ENCODE data around the gene MAPK11. TPM values are rescaled to one million over a fixed set of nuclear protein-coding genes. Genes with fewer than 3 reads are reported as not detected.
A peak's percentile ranks its signal among the peaks of the same experiment; 100 is the strongest.

MAPK11 gene
- total and polyA plus RNA-seq, 2 donors (not counting 1 experiment from before 2014, with no cell fraction given), result 8.1 to 9.9 TPM

DNA sequence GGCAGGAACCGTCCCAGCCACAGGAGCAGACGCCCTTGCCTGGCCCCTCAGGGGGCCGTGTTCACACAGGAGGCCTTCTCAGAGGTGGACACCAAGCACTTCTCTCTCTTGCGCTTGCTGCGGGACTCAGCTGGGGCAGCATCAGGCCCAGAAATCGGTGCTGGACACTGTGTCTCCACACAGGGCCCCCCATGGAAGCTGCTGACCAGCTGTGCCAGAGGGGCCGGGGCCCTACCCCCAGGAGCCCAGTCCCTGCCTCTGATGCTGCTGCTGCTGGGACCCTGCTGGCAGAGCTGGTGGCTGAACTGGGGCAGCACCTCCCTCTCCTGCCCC lies 33.3 kb upstream of the MAPK11 start:
- Mint-ChIP-seq H3K27ac (peak overlapping the region; percentile 32), H3K4me1 (peaks cover 59% of the 10 kb centered on the region), H3K9me3 (ENCODE audit: insufficient read depth) (no peaks in the 10 kb centered on the region), H3K27me3 (peaks cover 5% of the 10 kb centered on the region), H3K4me3 (peak overlapping the region; percentile 26)
- TF ChIP-seq CTCF (IDR thresholded peaks at IDR 0.05) (no peak), EZH2 (IDR thresholded peaks at IDR 0.05; ENCODE audit: borderline replicate concordance, insufficient read depth, low read depth, low read length, poor library complexity, severe bottlenecking) (no peak)
- Histone ChIP-seq H3K9ac (ENCODE audit: low read length) (no peak overlapping the region), H4K20me1 (ENCODE audit: control insufficient read depth, insufficient read depth, low read length, poor library complexity, severe bottlenecking) (no peaks in the 10 kb centered on the region), H2AFZ (ENCODE audit: insufficient read depth, low read depth, low read length, poor library complexity, severe bottlenecking) (no peak overlapping the region), H3K4me1 (ENCODE audit: control insufficient read depth in 2 of 2, insufficient read depth in 2 of 2, low read length in 2 of 2) (peaks cover 83 to 88% of the 10 kb centered on the region in 2 donors), H3K4me2 (replicated peaks; ENCODE audit: low read depth, low read length, poor library complexity, severe bottlenecking) (peak overlapping the region; percentile 95), H3K27me3 (replicated peaks in 1 of 4; ENCODE audit: control extremely low read depth in 1 of 4, control insufficient read depth in 3 of 4, insufficient read depth in 4 of 4, low read length in 3 of 4) (peaks cover 0 to 33% (median 8%) of the 10 kb centered on the region in 4 experiments), H3K36me3 (replicated peaks in 1 of 2; ENCODE audit: control extremely low read depth in 1 of 2, control insufficient read depth in 1 of 2, extremely low read depth in 1 of 2, insufficient read depth in 2 of 2, low read length in 1 of 2) (no peaks in the 10 kb centered on the region), H3K79me2 (ENCODE audit: control insufficient read depth, insufficient read depth, low read length) (no peaks in the 10 kb centered on the region), H3K27ac (ENCODE audit: low read length in 2 of 2) (no peak overlapping the region), H3K4me3 (ENCODE audit: control extremely low read depth in 1 of 5, extremely low read depth in 1 of 5, insufficient read depth in 1 of 5, low read depth in 2 of 5, low read length in 4 of 5) (no peak overlapping the region), H3K9me3 (ENCODE audit: control extremely low read depth in 1 of 3, control insufficient read depth in 2 of 3, insufficient read depth in 1 of 3, low read length in 2 of 3) (peaks cover 0 to 7% (median 0%) of the 10 kb centered on the region in 3 donors)
- intact Hi-C loops (cut with micrococcal nuclease), result no loop called here
- 45% methylated on average over 7 of the region's 7 CpGs for WGBS (ENCODE audit: insufficient coverage)
- ATAC-seq (ENCODE audit: low read depth), result no peak
- no peak for DNase-seq
- POLR2A ChIA-PET, result interaction anchor here (0.5 to 7.5 kb wide), 3 partner anchors 10 to 166 kb away, joined by 3 to 61 read pairs (median 53); no protein-coding TSS in a partner anchor
- CTCF ChIA-PET, result interaction anchor here (0.9 to 3.1 kb wide), 7 partner anchors 9 to 39 kb away, joined by 3 to 19 read pairs (median 6); partner anchors contain the start of gene DENND6B

- Mint-ChIP-seq H3K27ac (peak overlapping the region; percentile 70), H3K9me3 (ENCODE audit: insufficient read depth) (no peaks in the 10 kb centered on the region), H3K4me1 (peaks cover 60% of the 10 kb centered on the region), H3K4me3 (peak overlapping the region; percentile 26), H3K27me3 (peaks cover 10% of the 10 kb centered on the region)
- Histone ChIP-seq H3K4me1 (ENCODE audit: control insufficient read depth in 2 of 2, insufficient read depth in 2 of 2, low read length in 2 of 2) (peaks cover 75 to 81% of the 10 kb centered on the region in 2 donors), H3K9me3 (ENCODE audit: control extremely low read depth in 1 of 3, control insufficient read depth in 2 of 3, insufficient read depth in 1 of 3, low read length in 2 of 3) (peaks cover 0 to 7% (median 0%) of the 10 kb centered on the region in 3 donors), H3K36me3 (replicated peaks in 1 of 2; ENCODE audit: control extremely low read depth in 1 of 2, control insufficient read depth in 1 of 2, extremely low read depth in 1 of 2, insufficient read depth in 2 of 2, low read length in 1 of 2) (no peaks in the 10 kb centered on the region), H3K27ac (ENCODE audit: low read length in 2 of 2) (no peak overlapping the region), H3K9ac (ENCODE audit: low read length) (no peak overlapping the region), H3K4me2 (replicated peaks; ENCODE audit: low read depth, low read length, poor library complexity, severe bottlenecking) (peak overlapping the region; percentile 95), H3K27me3 (replicated peaks in 1 of 4; ENCODE audit: control extremely low read depth in 1 of 4, control insufficient read depth in 3 of 4, insufficient read depth in 4 of 4, low read length in 3 of 4) (peaks cover 0 to 28% (median 9%) of the 10 kb centered on the region in 4 experiments), H3K4me3 (ENCODE audit: control extremely low read depth in 1 of 5, extremely low read depth in 1 of 5, insufficient read depth in 1 of 5, low read depth in 2 of 5, low read length in 4 of 5) (no peak overlapping the region), H2AFZ (ENCODE audit: insufficient read depth, low read depth, low read length, poor library complexity, severe bottlenecking) (no peak overlapping the region), H4K20me1 (ENCODE audit: control insufficient read depth, insufficient read depth, low read length, poor library complexity, severe bottlenecking) (no peaks in the 10 kb centered on the region), H3K79me2 (ENCODE audit: control insufficient read depth, insufficient read depth, low read length) (no peaks in the 10 kb centered on the region)
- ATAC-seq (ENCODE audit: low read depth) (no peak), DNase-seq (no peak)
- ChIA-PET CTCF (interaction anchor here (1.4 to 2.4 kb wide), 4 partner anchors 9 to 22 kb away, joined by 3 to 7 read pairs (median 5); no protein-coding TSS in a partner anchor), POLR2A (interaction anchor here (1.1 to 7.5 kb wide), 3 partner anchors 9 to 23 kb away, joined by 3 to 61 read pairs (median 53); no protein-coding TSS in a partner anchor)
- intact Hi-C loops (cut with micrococcal nuclease), result no loop called here
- WGBS (ENCODE audit: insufficient coverage), result 36% methylated on average over 3 of the region's 5 CpGs
- TF ChIP-seq CTCF (IDR thresholded peaks at IDR 0.05) (no peak), EZH2 (IDR thresholded peaks at IDR 0.05; ENCODE audit: borderline replicate concordance, insufficient read depth, low read depth, low read length, poor library complexity, severe bottlenecking) (no peak)
These were observed 32.4 kb upstream of the MAPK11 start for GRCh38 chr22:50302564-50302963.

Data from B cell (primary cell).